Endothelial cell of umbilical vein (primary cell): Measurements from ENCODE around the gene SOX18.
"Not testable (repeated sequence)": the region's sequence is repeated elsewhere in the genome, so short reads cannot be mapped to it uniquely, and the experiment has no call there.

Source experiments
- JUN ChIP-seq: IDR thresholded peaks from 2 replicates; pipeline ENCODE4 v1.6.1; 2011; ENCODE audit warnings: borderline replicate concordance, low read depth; ENCODE audit not compliant: insufficient read length, insufficient read depth
- MAX ChIP-seq: IDR thresholded peaks from 2 replicates; pipeline ENCODE4 v1.6.1; 2011; ENCODE audit not compliant: insufficient read depth, insufficient read length
- POLR2A ChIP-seq: IDR thresholded peaks from 2 replicates; pipeline ENCODE4 v1.6.1; 2012; ENCODE audit warnings: low read depth, mild to moderate bottlenecking, control low read depth, low read length
- POLR2AphosphoS5 ChIP-seq: IDR thresholded peaks from 2 replicates; pipeline ENCODE4 v1.6.1; 2012; ENCODE audit warnings: low read depth, mild to moderate bottlenecking, control low read depth, low read length, moderate library complexity; ENCODE audit not compliant: insufficient read depth
- TF ChIP-seq, protein P1 (sequence below), 2 donors: IDR thresholded peaks; 1 replicate in 1 of 2; 2 replicates in 1 of 2; pipeline ENCODE4 v1.5.1; 2011; ENCODE audit warnings: low read length in 2 of 2, mild to moderate bottlenecking in 2 of 2, moderate library complexity in 2 of 2, control low read depth in 1 of 2, inconsistent platforms in 1 of 2, low read depth in 1 of 2; ENCODE audit not compliant: insufficient read depth in 1 of 2; ENCODE audit errors: extremely low read depth in 1 of 2

DNA sequence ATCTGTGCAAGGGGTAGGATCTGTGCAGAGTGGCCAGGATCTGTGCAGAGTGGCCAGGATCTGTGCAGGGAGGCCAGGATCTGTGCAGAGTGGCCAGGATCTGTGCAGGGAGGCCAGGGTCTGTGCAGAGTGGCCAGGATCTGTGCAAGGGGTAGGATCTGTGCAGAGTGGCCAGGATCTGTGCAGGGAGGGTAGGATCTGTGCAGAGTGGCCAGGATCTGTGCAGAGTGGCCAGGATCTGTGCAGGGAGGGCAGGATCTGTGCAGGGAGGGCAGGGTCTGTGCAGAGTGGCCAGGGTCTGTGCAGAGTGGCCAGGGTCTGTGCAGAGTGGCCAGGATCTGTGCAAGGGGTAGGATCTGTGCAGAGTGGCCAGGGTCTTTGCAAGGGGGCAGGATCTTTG is 39.1 kb upstream of the SOX18 start:
- not testable (repeated sequence) for TF ChIP-seq POLR2AphosphoS5, MAX, POLR2A, JUN
- TF ChIP-seq, protein P1, sequence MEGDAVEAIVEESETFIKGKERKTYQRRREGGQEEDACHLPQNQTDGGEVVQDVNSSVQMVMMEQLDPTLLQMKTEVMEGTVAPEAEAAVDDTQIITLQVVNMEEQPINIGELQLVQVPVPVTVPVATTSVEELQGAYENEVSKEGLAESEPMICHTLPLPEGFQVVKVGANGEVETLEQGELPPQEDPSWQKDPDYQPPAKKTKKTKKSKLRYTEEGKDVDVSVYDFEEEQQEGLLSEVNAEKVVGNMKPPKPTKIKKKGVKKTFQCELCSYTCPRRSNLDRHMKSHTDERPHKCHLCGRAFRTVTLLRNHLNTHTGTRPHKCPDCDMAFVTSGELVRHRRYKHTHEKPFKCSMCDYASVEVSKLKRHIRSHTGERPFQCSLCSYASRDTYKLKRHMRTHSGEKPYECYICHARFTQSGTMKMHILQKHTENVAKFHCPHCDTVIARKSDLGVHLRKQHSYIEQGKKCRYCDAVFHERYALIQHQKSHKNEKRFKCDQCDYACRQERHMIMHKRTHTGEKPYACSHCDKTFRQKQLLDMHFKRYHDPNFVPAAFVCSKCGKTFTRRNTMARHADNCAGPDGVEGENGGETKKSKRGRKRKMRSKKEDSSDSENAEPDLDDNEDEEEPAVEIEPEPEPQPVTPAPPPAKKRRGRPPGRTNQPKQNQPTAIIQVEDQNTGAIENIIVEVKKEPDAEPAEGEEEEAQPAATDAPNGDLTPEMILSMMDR (IDR thresholded peaks at IDR 0.05; ENCODE audit: extremely low read depth in 1 of 2, insufficient read depth in 1 of 2, low read depth in 1 of 2, low read length in 2 of 2): not testable (repeated sequence)
